Measurements from ENCODE around the gene FCAR. TPM values are rescaled to one million over a fixed set of nuclear protein-coding genes. Genes with fewer than 3 reads are reported as not detected.
"Not testable (repeated sequence)": the region's sequence is repeated elsewhere in the genome, so short reads cannot be mapped to it uniquely, and the experiment has no call there.

Gene FCAR
- total RNA-seq, 1 experiment from 2014 or later, result not detected

GRCh38 chr19:54824416-54824815, 49.6 kb upstream of the FCAR start:
- H4K20me1 ChIP-seq (ENCODE audit: insufficient read depth); H2AFZ ChIP-seq (ENCODE audit: low read depth, low read length, poor library complexity, severe bottlenecking); ATAC-seq; RAD21 ChIA-PET (ENCODE audit: low non-redundant PET in 1 of 2, low total read pairs in 2 of 2, uncharacterized antibody in 2 of 2, unreplicated experiment in 2 of 2); POLR2A ChIA-PET; BruUV-seq (replicated peaks); H3K79me2 ChIP-seq (ENCODE audit: insufficient read depth, low read length); H3K4me2 ChIP-seq (ENCODE audit: low read length); H3K9ac ChIP-seq (ENCODE audit: low read length); H3K9me2 ChIP-seq (ENCODE audit: insufficient read depth); CTCF ChIA-PET; DNase-seq (ENCODE audit: low read depth, low spot score); intact Hi-C loops (cut with micrococcal nuclease); H3K4me3 ChIP-seq (replicated peaks in 1 of 2; ENCODE audit: low read depth in 1 of 2, low read length in 2 of 2); H3K9me3 ChIP-seq (ENCODE audit: control insufficient read depth in 1 of 2, insufficient read depth in 1 of 2, low read depth in 1 of 2, low read length in 2 of 2); H3K4me1 ChIP-seq (ENCODE audit: control insufficient read depth in 1 of 2, insufficient read depth in 2 of 2, low read length in 2 of 2); H3K36me3 ChIP-seq (ENCODE audit: control insufficient read depth in 1 of 2, insufficient read depth in 2 of 2, low read length in 2 of 2); H3K27ac ChIP-seq (ENCODE audit: low read depth, low read length): not testable (repeated sequence)
- H3K27me3 ChIP-seq (ENCODE audit: insufficient read depth, low read length), result peaks cover 20% of the 10 kb centered on the region; the same call in 1 of the 2 replicates

- H3K36me3 ChIP-seq (ENCODE audit: control insufficient read depth in 1 of 2, insufficient read depth in 2 of 2, low read length in 2 of 2); H3K9me2 ChIP-seq (ENCODE audit: insufficient read depth); CTCF ChIA-PET; RAD21 ChIA-PET (ENCODE audit: low non-redundant PET in 1 of 2, low total read pairs in 2 of 2, uncharacterized antibody in 2 of 2, unreplicated experiment in 2 of 2); BruUV-seq (replicated peaks); H3K27ac ChIP-seq (ENCODE audit: low read depth, low read length); H3K79me2 ChIP-seq (ENCODE audit: insufficient read depth, low read length); H3K4me3 ChIP-seq (replicated peaks in 1 of 2; ENCODE audit: low read depth in 1 of 2, low read length in 2 of 2); H3K4me1 ChIP-seq (ENCODE audit: control insufficient read depth in 1 of 2, insufficient read depth in 2 of 2, low read length in 2 of 2); intact Hi-C loops (cut with micrococcal nuclease); H3K9ac ChIP-seq (ENCODE audit: low read length); POLR2A ChIA-PET; H3K9me3 ChIP-seq (ENCODE audit: control insufficient read depth in 1 of 2, insufficient read depth in 1 of 2, low read depth in 1 of 2, low read length in 2 of 2); ATAC-seq; H4K20me1 ChIP-seq (ENCODE audit: insufficient read depth); H2AFZ ChIP-seq (ENCODE audit: low read depth, low read length, poor library complexity, severe bottlenecking); H3K4me2 ChIP-seq (ENCODE audit: low read length); DNase-seq (ENCODE audit: low read depth, low spot score): not testable (repeated sequence)
- H3K27me3 ChIP-seq (ENCODE audit: insufficient read depth, low read length), result peaks cover 20% of the 10 kb centered on the region; the same call in 1 of the 2 replicates
Measured at GRCh38 chr19:54825326-54825725, 48.7 kb upstream of the FCAR start.

- DNase-seq (ENCODE audit: low read depth, low spot score); H3K36me3 ChIP-seq (ENCODE audit: control insufficient read depth in 1 of 2, insufficient read depth in 2 of 2, low read length in 2 of 2); POLR2A ChIA-PET; BruUV-seq (replicated peaks); intact Hi-C loops (cut with micrococcal nuclease); H3K79me2 ChIP-seq (ENCODE audit: insufficient read depth, low read length); H3K4me2 ChIP-seq (ENCODE audit: low read length); H3K9me3 ChIP-seq (ENCODE audit: control insufficient read depth in 1 of 2, insufficient read depth in 1 of 2, low read depth in 1 of 2, low read length in 2 of 2); H3K9me2 ChIP-seq (ENCODE audit: insufficient read depth); H4K20me1 ChIP-seq (ENCODE audit: insufficient read depth); H3K4me3 ChIP-seq (replicated peaks in 1 of 2; ENCODE audit: low read depth in 1 of 2, low read length in 2 of 2); ATAC-seq; CTCF ChIA-PET; H3K9ac ChIP-seq (ENCODE audit: low read length); H3K27ac ChIP-seq (ENCODE audit: low read depth, low read length); H3K4me1 ChIP-seq (ENCODE audit: control insufficient read depth in 1 of 2, insufficient read depth in 2 of 2, low read length in 2 of 2); RAD21 ChIA-PET (ENCODE audit: low non-redundant PET in 1 of 2, low total read pairs in 2 of 2, uncharacterized antibody in 2 of 2, unreplicated experiment in 2 of 2); H2AFZ ChIP-seq (ENCODE audit: low read depth, low read length, poor library complexity, severe bottlenecking): not testable (repeated sequence)
- H3K27me3 ChIP-seq (ENCODE audit: insufficient read depth, low read length), result peaks cover 12% of the 10 kb centered on the region; the same call in 1 of the 2 replicates
Measured at GRCh38 chr19:54828064-54828463, 46.0 kb upstream of the FCAR start.

GRCh38 chr19:54832496-54832895, 41.5 kb upstream of the FCAR start, which contains the start of gene KIR2DS4:
KIR2DS4 (plus strand) TSS chr19:54832676.
- H3K36me3 ChIP-seq (ENCODE audit: control insufficient read depth in 1 of 2, insufficient read depth in 2 of 2, low read length in 2 of 2); H3K27ac ChIP-seq (ENCODE audit: low read depth, low read length); H3K9ac ChIP-seq (ENCODE audit: low read length); CTCF ChIA-PET; H3K27me3 ChIP-seq (ENCODE audit: insufficient read depth, low read length); H2AFZ ChIP-seq (ENCODE audit: low read depth, low read length, poor library complexity, severe bottlenecking); ATAC-seq; H4K20me1 ChIP-seq (ENCODE audit: insufficient read depth); H3K4me1 ChIP-seq (ENCODE audit: control insufficient read depth in 1 of 2, insufficient read depth in 2 of 2, low read length in 2 of 2); H3K9me2 ChIP-seq (ENCODE audit: insufficient read depth); H3K9me3 ChIP-seq (ENCODE audit: control insufficient read depth in 1 of 2, insufficient read depth in 1 of 2, low read depth in 1 of 2, low read length in 2 of 2); H3K4me2 ChIP-seq (ENCODE audit: low read length); DNase-seq (ENCODE audit: low read depth, low spot score); POLR2A ChIA-PET; H3K4me3 ChIP-seq (replicated peaks in 1 of 2; ENCODE audit: low read depth in 1 of 2, low read length in 2 of 2); H3K79me2 ChIP-seq (ENCODE audit: insufficient read depth, low read length); RAD21 ChIA-PET (ENCODE audit: low non-redundant PET in 1 of 2, low total read pairs in 2 of 2, uncharacterized antibody in 2 of 2, unreplicated experiment in 2 of 2); BruUV-seq (replicated peaks); intact Hi-C loops (cut with micrococcal nuclease): not testable (repeated sequence)

GRCh38 chr19:54835126-54835525, 38.9 kb upstream of the FCAR start:
- H2AFZ ChIP-seq (ENCODE audit: low read depth, low read length, poor library complexity, severe bottlenecking); RAD21 ChIA-PET (ENCODE audit: low non-redundant PET in 1 of 2, low total read pairs in 2 of 2, uncharacterized antibody in 2 of 2, unreplicated experiment in 2 of 2); H3K4me2 ChIP-seq (ENCODE audit: low read length); H4K20me1 ChIP-seq (ENCODE audit: insufficient read depth); H3K36me3 ChIP-seq (ENCODE audit: control insufficient read depth in 1 of 2, insufficient read depth in 2 of 2, low read length in 2 of 2); BruUV-seq (replicated peaks); H3K4me3 ChIP-seq (replicated peaks in 1 of 2; ENCODE audit: low read depth in 1 of 2, low read length in 2 of 2); ATAC-seq; intact Hi-C loops (cut with micrococcal nuclease); H3K27me3 ChIP-seq (ENCODE audit: insufficient read depth, low read length); H3K9me3 ChIP-seq (ENCODE audit: control insufficient read depth in 1 of 2, insufficient read depth in 1 of 2, low read depth in 1 of 2, low read length in 2 of 2); DNase-seq (ENCODE audit: low read depth, low spot score); H3K9ac ChIP-seq (ENCODE audit: low read length); H3K9me2 ChIP-seq (ENCODE audit: insufficient read depth); CTCF ChIA-PET; POLR2A ChIA-PET; H3K79me2 ChIP-seq (ENCODE audit: insufficient read depth, low read length); H3K4me1 ChIP-seq (ENCODE audit: control insufficient read depth in 1 of 2, insufficient read depth in 2 of 2, low read length in 2 of 2); H3K27ac ChIP-seq (ENCODE audit: low read depth, low read length): not testable (repeated sequence)
